ENCODE measurements around the gene DNAJA3. TPM values are rescaled to one million over a fixed set of nuclear protein-coding genes. Genes with fewer than 3 reads are reported as not detected.

DNAJA3 gene
- total and polyA plus RNA-seq, 9 of the 15 experiments (the other 6 are each of a cell fraction or from before 2014, with no cell fraction given), result 8.1 to 105 (median 79.0) TPM

GRCh38 chr16:4399001-4399730 lies 26.5 kb upstream of the DNAJA3 start:
- FAIRE-seq (no peak), DNase-seq (ENCODE audit: extremely low read depth in 1 of 4, low spot score in 3 of 4) (no peak), ATAC-seq (no peak)
- POLR2A ChIA-PET, result interaction anchor here (1.9 kb wide), 1 partner anchor 11 kb away, joined by 5 read pairs; no protein-coding TSS in a partner anchor
- no peak overlapping the region for H3K27ac ChIP-seq (ENCODE audit: extremely low read depth, low read depth, low read length)
- H3K27me3 ChIP-seq (ENCODE audit: control insufficient read depth in 2 of 2, insufficient read depth in 2 of 2, low read length in 2 of 2), result no peaks in the 10 kb centered on the region
- no peaks in the 10 kb centered on the region for H3K9me3 ChIP-seq (replicated peaks; ENCODE audit: control insufficient read depth, insufficient read depth, low read depth, low read length)
- 96% methylated on average over 9 of the region's 9 CpGs for WGBS (ENCODE audit: insufficient coverage, low coverage, missing lambda C conversion rate)
- CTCF ChIA-PET (ENCODE audit: low intra/inter-chr PET ratio), result no interaction called here
- no peak overlapping the region for H3K9ac ChIP-seq (ENCODE audit: insufficient read depth in 1 of 2, low read depth in 2 of 2, low read length in 2 of 2)
- in situ Hi-C loops (cut with MboI) (no loop called here), intact Hi-C loops (cut with micrococcal nuclease) (no loop called here)
- no peak overlapping the region for H3K4me2 ChIP-seq (ENCODE audit: insufficient read depth, low read length)
- H3K4me1 ChIP-seq (replicated peaks in 1 of 2; ENCODE audit: control insufficient read depth in 2 of 2, insufficient read depth in 2 of 2, low read length in 2 of 2), result peaks cover 0 to 16% of the 10 kb centered on the region in 2 experiments; a peak in 2 of 5 replicates
- H3K4me3 ChIP-seq, result no peak overlapping the region
- no peaks in the 10 kb centered on the region for H3K9me1 ChIP-seq (ENCODE audit: control insufficient read depth, insufficient read depth, low read length)
- no TSS peak for BruUV-seq (replicated peaks)
- H3K79me2 ChIP-seq (ENCODE audit: control insufficient read depth, insufficient read depth, low read length), result no peaks in the 10 kb centered on the region; the same call in 2 of the 3 replicates
- H2AFZ ChIP-seq (ENCODE audit: low read depth, low read length), result no peak overlapping the region
- H4K20me1 ChIP-seq (replicated peaks; ENCODE audit: control insufficient read depth, insufficient read depth, low read length), result peaks cover 8% of the 10 kb centered on the region; the same call in 1 of the 2 replicates
- peaks cover 71% of the 10 kb centered on the region; the same call in 2 of the 3 replicates for H3K36me3 ChIP-seq (ENCODE audit: control insufficient read depth, insufficient read depth, low read length)
- TF ChIP-seq ZNF24 (IDR thresholded peaks at IDR 0.05) (no peak), RAD21 (CRISPR knock-in tag; conservative IDR thresholded peaks at IDR 0.05 in 1 of 2, IDR thresholded peaks at IDR 0.05 in 1 of 2) (no peak), CREBBP (IDR thresholded peaks at IDR 0.05; ENCODE audit: low read depth, low read length) (no peak), ARID3B (CRISPR knock-in tag; IDR thresholded peaks at IDR 0.05; ENCODE audit: borderline replicate concordance) (no peak), CLOCK (CRISPR knock-in tag; IDR thresholded peaks at IDR 0.05; ENCODE audit: borderline replicate concordance) (no peak), ATF7 (IDR thresholded peaks at IDR 0.05) (no peak), POLR3A (IDR thresholded peaks at IDR 0.05; ENCODE audit: borderline replicate concordance, extremely low read depth, insufficient read depth, insufficient read length) (no peak), FOXP1 (CRISPR knock-in tag; IDR thresholded peaks at IDR 0.05) (no peak), CTCF (IDR thresholded peaks at IDR 0.05 in 2 of 3, conservative IDR thresholded peaks at IDR 0.05 in 1 of 3; ENCODE audit: insufficient read depth in 2 of 3, low read depth in 1 of 3, low read length in 3 of 3) (no peak), ZNF121 (CRISPR knock-in tag; conservative IDR thresholded peaks at IDR 0.05) (no peak), E4F1 (CRISPR knock-in tag; IDR thresholded peaks at IDR 0.05; ENCODE audit: borderline replicate concordance) (no peak)
